HG03066 (cell line): Measurements from ENCODE around the gene SGTB.

Experiments
- ATAC-seq: cut with Tn5 transposase; IDR thresholded peaks from one replicate; pipeline ENCODE4 v1.9.1; 2021; ENCODE audit warnings: low read depth; ENCODE audit not compliant: unreplicated experiment

SGTB gene

DNA sequence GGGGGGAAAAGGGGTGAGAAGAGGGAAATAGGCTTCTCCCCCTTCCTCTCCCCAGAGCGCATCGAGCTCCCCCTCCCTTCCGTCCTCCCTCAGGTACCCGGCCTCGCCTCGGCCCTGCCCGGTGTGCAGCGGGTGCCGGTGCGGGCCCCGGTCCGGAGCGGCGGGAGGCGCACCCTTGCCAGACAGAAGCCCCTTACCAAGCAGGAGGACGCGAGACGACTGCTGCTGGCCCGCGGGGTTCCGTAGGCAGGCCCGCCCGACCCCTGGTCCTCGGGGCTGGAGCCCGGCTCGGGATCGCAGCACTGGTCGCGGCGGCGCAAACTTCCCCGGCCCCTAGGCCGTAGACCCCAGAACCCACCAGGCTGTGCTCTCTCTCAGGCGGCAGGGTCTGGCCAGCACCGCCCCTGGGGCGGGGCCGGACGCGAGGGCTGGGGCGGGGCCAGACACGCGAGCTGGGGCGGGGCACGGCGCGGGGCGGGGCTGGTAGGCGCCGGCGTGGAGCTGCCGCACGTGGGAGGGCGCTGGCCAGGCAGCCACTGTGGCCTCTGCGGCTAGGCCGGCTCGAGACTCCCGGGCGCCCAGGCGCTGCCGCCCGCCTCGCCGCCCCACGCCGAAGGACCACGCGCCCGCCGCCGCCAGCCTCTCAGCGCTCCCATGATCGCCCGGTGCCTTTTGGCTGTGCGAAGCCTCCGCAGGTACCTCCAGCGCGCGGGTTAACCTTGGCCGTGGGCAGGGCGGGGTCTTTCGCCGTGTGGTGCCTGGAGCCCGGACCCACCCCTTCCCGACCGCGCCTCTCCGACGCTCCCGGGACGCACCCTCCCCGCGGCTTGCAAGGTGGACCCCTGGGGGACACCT lies at the start of gene SGTB, which contains the start of gene NLN:
TSS of gene SGTB (minus strand) at position 390 of the 855 bp plus-strand sequence. CDS start 1,302 bp downstream, outside the sequence.
TSS of gene NLN (plus strand) at position 486 of the 855 bp plus-strand sequence. CDS start at position 655, 169 bp downstream.
- ATAC-seq, result peak; percentile 81

DNA sequence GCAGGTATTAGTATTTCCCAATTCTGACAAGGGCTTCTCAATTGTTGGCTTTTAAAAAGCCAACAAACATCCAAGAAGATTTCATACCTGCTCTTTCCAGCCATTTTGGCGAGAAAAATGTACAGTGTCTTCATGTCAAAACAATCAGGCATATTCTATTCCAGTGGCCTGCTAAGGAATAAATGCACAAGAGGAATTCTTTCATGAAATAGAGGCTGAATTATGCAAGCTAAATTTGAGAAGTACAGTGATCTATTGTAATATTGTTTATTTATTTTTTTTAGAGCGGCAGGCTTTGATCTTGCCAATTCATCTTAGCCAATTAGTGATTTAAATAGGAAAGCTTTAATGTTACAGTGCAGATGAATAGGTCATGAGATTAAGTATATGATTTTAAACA lies 49.4 kb upstream of the SGTB start:
- ATAC-seq, result no peak

DNA sequence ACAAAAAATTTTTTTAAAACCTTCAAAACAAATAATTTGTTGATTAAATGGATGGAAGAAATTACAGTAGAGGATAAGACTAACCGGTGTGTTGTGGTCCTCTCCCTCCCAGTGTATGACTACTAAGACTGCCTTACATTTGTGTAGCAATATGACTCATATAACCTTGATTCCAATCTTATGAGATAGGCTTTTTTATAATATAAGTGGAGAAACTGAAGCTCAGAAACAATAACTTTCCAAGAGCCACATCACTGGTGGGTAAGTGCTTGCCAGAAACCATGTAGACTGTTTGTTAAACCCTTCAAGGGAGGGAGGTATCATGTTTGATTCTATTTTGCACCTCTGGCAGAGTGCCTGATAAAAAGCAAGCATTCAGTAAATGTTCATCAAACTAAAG lies 47.6 kb upstream of the SGTB start:
- no peak for ATAC-seq

DNA sequence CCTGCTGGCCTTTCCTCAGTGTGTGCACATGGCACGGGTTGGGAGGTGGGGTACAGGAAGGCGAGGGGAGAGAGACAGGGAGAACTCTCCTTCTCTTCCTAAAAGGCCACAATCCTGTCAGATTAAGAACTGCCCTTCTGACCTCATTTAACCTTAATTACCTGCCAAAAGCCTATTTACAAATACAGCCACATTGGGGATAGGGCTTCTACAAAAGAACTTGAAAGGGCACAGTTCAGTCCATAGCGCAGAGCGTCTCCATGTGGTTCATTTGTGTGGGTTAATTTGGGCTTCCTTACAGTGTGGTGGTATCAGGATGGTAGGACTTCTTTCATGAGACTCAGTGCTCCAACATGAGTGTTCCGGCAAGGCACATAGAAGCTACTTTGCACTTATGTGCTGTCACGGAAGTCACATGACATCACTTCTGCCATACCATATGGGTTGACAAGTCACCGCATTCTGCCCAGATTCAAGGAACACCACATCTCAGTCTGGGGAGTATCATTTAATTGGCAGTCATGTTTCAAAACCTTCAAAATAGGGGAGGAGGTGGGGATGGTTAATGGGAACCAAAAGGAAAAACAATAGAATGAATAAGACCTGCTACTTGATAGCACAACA lies 46.9 kb upstream of the SGTB start:
- no peak for ATAC-seq

DNA sequence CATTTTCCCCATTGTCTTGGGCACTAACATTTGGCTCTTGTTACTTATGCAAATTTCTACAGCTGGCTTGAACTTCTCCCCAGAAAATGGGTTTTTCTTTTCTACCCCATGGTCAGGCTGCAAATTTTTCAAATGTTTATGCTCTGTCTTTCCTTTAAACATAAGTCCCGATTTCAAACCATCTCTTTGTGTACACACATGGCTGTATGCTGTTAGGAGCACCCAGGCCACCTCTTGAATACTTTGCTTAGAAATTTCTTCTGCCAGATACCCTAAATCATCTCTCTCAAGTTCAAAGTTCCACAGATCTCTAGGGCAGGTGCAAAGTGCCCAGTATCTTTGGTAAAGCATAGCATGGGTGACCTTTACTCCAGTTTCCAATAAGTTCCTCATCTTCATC lies 45.7 kb upstream of the SGTB start:
- no peak for ATAC-seq

DNA sequence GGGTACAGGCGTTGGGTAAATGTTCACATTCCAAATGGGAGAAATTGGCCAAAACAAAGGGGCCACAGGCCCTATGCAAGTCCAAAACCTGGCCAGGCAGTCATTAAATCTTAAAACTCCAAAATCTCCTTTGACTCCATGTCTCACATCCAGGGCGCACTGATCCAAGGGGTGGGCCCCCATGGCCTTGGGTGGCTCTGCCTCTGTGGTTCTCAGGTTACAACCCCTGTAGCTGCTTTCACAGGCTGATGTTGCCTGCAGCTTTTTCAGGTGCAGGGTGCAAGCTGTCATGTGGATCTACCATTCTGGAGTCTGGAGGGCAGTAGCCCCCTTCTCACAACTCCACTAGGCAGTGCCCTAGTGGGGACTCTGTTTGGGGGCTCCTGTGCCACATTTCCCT lies 44.9 kb upstream of the SGTB start:
- ATAC-seq, result no peak

DNA sequence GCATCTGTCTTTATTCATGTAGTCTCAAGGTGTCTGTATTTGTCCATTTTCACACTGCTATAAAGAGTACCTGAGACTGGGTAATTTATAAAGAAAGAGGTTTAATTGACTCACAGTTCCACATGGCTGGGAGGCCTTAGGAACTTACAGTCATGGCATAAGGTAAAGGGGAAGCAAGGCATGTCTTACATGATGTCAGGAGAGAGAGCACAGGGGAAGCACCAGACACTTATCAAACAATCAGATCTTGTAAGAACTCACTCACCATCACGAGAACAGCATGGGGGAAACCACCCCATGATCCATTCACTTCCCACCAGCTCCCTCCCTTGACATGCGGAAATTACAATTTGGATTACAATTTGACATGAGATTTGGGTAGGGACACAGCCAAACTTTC lies 44.3 kb upstream of the SGTB start:
- no peak for ATAC-seq

GRCh38 chr5:65765582-65765981 lies 43.7 kb upstream of the SGTB start:
- no peak for ATAC-seq

DNA sequence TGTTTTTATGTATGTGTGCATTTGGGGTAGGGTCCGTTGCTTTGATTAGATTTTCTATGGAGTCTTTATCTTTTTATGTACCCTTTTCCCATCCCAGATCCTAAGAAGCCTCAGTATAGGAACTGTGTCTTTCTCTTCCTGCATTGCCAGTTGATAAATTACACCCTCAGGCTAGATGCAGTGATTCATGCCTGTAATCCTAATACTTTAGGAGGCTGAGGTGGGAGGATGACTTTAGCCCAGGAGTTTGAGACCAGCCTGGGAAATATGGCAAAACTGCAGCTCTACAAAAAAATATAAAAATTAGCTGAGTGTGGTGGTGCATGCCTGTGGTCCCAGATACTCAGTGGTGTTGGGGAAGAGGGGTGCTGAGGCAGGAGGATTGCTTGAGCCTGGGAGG lies 40.3 kb upstream of the SGTB start:
- no peak for ATAC-seq

GRCh38 chr5:65760504-65761275 lies 38.8 kb upstream of the SGTB start:
- ATAC-seq, result no peak

DNA sequence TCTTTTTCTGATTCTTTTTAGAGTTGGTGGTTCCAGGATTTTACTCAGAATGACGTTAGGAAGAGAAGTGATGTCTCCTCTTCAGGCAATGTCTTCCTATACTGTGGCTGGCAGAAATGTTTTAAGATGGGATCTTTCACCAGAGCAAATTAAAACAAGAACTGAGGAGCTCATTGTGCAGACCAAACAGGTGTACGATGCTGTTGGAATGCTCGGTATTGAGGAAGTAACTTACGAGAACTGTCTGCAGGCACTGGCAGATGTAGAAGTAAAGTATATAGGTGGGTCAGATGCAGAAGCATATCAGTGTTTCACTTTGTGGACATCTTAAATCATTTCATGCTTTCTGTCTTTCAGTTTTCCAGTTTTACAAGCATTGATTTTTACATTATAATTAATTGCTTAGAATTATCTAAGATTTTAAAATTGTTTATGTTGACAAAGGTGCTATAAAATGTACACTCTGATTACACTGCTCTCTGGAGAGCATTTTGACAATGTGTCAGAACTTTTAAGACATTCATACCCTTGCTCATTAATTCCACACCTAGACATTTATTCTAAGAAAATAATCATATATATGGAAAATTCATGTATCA lies 36.7 kb upstream of the SGTB start:
- no peak for ATAC-seq

- ATAC-seq, result no peak
Observed at GRCh38 chr5:65753189-65753588, 31.3 kb upstream of the SGTB start.

DNA sequence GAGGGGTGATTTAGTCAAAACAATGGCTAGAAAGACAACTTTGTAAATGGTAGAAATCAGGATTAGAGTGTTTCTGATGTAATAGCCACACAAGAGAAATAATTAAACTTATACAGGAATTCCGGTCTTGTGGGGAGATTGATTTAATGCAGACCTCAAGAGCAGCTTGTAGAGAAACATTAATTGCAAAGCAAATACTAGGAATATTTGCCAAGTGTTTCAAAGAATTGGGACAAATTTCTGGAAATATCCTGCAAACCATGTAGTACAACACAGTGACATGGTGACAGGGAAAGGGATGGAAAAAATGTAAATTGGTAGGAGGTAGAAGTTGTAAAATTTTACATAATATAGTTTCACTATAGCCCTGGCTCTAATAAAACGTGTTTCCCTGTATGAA lies 29.0 kb upstream of the SGTB start:
- no peak for ATAC-seq

GRCh38 chr5:65749956-65750355 lies 28.0 kb upstream of the SGTB start:
- ATAC-seq, result no peak

GRCh38 chr5:65749221-65749844 lies 27.4 kb upstream of the SGTB start:
- ATAC-seq, result no peak

GRCh38 chr5:65742565-65743231 lies 20.8 kb upstream of the SGTB start:
- peak; percentile 87 for ATAC-seq

DNA sequence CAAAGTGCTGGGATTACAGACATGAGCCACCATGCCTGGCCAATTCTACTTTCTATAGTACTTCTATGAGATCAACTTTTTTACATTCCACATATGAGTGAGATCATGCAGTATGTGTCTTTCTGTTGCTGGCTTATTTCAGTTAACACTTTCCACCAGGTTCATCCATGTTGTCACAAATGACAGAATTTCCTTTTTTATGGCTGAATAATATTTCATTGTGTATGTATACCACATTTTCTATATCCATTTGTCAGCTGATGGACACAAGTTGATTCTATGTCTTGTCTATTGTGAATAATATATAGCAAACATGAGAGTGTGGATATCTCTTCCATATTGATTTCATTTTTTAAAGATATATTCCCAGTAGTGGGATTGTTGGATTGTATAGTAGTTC lies 17.3 kb upstream of the SGTB start:
- ATAC-seq, result no peak

GRCh38 chr5:65738305-65738704 lies 16.4 kb upstream of the SGTB start:
- ATAC-seq, result no peak

GRCh38 chr5:65737842-65738241 lies 15.9 kb upstream of the SGTB start:
- no peak for ATAC-seq

- no peak for ATAC-seq
Observed at GRCh38 chr5:65736011-65736410, 14.1 kb upstream of the SGTB start.
